Kidney (tissue), 14 donors: ENCODE measurements around the gene EIF5A. TPM values are rescaled to one million over a fixed set of nuclear protein-coding genes. Genes with fewer than 3 reads are reported as not detected.
"Not testable (repeated sequence)": the region's sequence is repeated elsewhere in the genome, so short reads cannot be mapped to it uniquely, and the experiment has no call there.

Experiments
- DNase-seq, 5 donors: peaks; one replicate each; pipeline ENCODE4 v3.0.0-alpha.2; 2013 to 2020
- FAIRE-seq: peaks from 2 replicates; lab custom pipeline; 2012; peaks lifted over from hg19 to GRCh38; lab: Jason Lieb, UNC
- H3K27ac ChIP-seq, 2 donors: one replicate each; pipeline ENCODE4 v1.7.0; 2013; ENCODE audit warnings: low read depth in 2 of 2, low read length in 2 of 2, inconsistent platforms in 1 of 2
- H3K27me3 ChIP-seq: one replicate; pipeline ENCODE4 v1.7.1; 2013; ENCODE audit warnings: low read length, inconsistent platforms; ENCODE audit not compliant: control insufficient read depth, insufficient read depth
- H3K36me3 ChIP-seq, 3 donors: one replicate each; pipeline versions ENCODE4 v1.7.0 to v1.7.1; 2013; ENCODE audit warnings: low read length in 3 of 3, control low read depth in 1 of 3, inconsistent platforms in 1 of 3; ENCODE audit not compliant: insufficient read depth in 3 of 3, control insufficient read depth in 2 of 3
- H3K4me1 ChIP-seq, 3 donors: one replicate each; pipeline versions ENCODE4 v1.7.0 to v1.7.1; 2013; ENCODE audit warnings: low read length in 3 of 3, inconsistent platforms in 1 of 3, low read depth in 1 of 3; ENCODE audit not compliant: control insufficient read depth in 2 of 3, insufficient read depth in 2 of 3
- H3K4me3 ChIP-seq, 3 donors: one replicate each; pipeline versions ENCODE4 v1.7.0 to v1.8.1; 2013; ENCODE audit warnings: low read length in 3 of 3, control low read depth in 1 of 3, inconsistent platforms in 1 of 3
- H3K9ac ChIP-seq, 3 donors: one replicate each; pipeline versions ENCODE4 v1.7.0 to v1.7.1; 2013; ENCODE audit warnings: low read length in 3 of 3, control low read depth in 1 of 3, inconsistent platforms in 1 of 3
- H3K9me3 ChIP-seq, 3 donors: one replicate each; pipeline versions ENCODE4 v1.7.0 to v1.7.1; 2013; ENCODE audit warnings: low read length in 3 of 3, control low read depth in 1 of 3, inconsistent platforms in 1 of 3; ENCODE audit not compliant: control insufficient read depth in 2 of 3, insufficient read depth in 1 of 3
- intact Hi-C: fragments of 100-400 bp; cut with DNase I; formaldehyde crosslinking; loops from one replicate; pipeline ENCODE4 v1.11.1; 2022
- polyA plus RNA-seq: library from polyadenylated mRNA; stranded (reverse); fragments of 350-450 nt; fragmentation: Illumina TruSeq; extraction: RNeasy Lipid Tissue Mini Kit (QIAGEN cat#74804); gene quantifications from one replicate; pipeline ENCODE4 v1.2.3, GENCODE V29; 2014; ENCODE audit warnings: low read depth, low replicate concordance; ENCODE audit not compliant: insufficient read depth
- total RNA-seq: library from RNA; stranded (reverse); fragmentation: NEBNext Ultra II Directional; extraction: Animal tissue kit (Norgen Biotek cat#: 25700); gene quantifications from one replicate; pipeline ENCODE4 v1.2.1, GENCODE V29; 2021
- TF ChIP-seq, protein P1 (sequence below): IDR thresholded peaks from 3 replicates; pipeline ENCODE4 v1.5.1; 2012; ENCODE audit warnings: mild to moderate bottlenecking, moderate library complexity, borderline replicate concordance; ENCODE audit not compliant: insufficient read depth; ENCODE audit errors: extremely low read depth
- donor health status: control.
- donor health status: control.
- donor health status: control.
- donor health status: control.
- donor health status: control.
- donor health status: DM: yes; HTN: yes; CAD: no.
- donor health status: Normal renal cell carcinoma (clear cell type).

The EIF5A gene
- total and polyA plus RNA-seq, 2 donors from 2014 or later, result 306 to 434 TPM

DNA sequence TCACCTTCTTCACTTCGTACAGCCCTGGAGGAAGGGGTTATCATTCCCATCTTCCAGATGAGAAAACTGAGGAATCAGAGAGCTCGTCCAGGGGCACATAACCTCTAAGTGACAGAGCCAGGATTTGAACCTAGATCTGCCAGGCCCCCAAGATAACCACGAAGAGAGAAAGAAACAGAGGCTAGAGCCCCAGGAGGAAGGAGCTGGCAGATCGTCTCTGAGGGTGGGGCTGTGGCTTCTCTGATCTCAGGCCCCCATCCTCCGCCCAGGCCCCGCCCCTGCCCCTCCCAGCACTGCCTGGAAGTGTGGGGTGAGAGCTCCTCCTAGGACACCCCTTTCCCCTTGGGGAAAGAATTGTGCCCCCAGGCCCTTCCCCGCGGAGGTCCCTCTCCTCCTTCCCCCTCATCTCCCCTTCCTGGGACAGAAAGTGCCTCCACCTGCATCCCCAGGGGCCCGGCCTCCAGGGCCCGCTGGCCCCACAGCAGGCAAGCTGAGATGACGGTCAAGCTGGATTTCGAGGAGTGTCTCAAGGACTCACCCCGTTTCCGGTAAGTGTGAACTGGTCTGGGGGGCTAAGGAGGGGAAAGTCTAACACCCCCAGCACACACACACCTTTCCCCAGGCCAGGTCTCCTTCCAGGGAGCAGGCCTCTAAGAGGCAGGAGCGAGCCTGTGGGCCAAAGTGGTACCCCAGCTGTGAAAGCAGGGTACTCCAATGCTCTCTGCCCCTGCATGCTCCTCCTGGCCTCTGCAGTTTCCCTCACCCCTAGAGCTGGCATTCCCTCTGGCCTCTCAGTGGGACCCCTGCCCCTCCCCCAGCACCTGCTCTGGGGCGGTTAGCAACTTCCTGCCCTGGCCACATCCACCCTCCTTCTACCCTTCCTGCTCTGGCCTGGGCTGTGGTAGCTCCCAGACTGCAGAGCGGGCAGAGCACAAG, 29.1 kb downstream of the EIF5A start, which contains the start of gene ACAP1:
Gene ACAP1, plus strand, starts transcription at position 290 of the 936 bp plus-strand sequence. Its CDS starts 206 bp downstream, at position 496.
- H3K27ac ChIP-seq, result no peak within 1 kb of the TSS
- FAIRE-seq, result no peak
- intact Hi-C loops, result no loop called here
- H3K9ac ChIP-seq, result no peak within 1 kb of the TSS
- H3K36me3 ChIP-seq, result no peaks in the 10 kb centered on the region
- no peak within 1 kb of the TSS for H3K4me3 ChIP-seq
- no peaks in the 10 kb centered on the region for H3K9me3 ChIP-seq
- TF ChIP-seq, protein P1, sequence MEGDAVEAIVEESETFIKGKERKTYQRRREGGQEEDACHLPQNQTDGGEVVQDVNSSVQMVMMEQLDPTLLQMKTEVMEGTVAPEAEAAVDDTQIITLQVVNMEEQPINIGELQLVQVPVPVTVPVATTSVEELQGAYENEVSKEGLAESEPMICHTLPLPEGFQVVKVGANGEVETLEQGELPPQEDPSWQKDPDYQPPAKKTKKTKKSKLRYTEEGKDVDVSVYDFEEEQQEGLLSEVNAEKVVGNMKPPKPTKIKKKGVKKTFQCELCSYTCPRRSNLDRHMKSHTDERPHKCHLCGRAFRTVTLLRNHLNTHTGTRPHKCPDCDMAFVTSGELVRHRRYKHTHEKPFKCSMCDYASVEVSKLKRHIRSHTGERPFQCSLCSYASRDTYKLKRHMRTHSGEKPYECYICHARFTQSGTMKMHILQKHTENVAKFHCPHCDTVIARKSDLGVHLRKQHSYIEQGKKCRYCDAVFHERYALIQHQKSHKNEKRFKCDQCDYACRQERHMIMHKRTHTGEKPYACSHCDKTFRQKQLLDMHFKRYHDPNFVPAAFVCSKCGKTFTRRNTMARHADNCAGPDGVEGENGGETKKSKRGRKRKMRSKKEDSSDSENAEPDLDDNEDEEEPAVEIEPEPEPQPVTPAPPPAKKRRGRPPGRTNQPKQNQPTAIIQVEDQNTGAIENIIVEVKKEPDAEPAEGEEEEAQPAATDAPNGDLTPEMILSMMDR, result no peak
- DNase-seq, result peak in 1 of 5 donors; percentile 81
- H3K4me1 ChIP-seq, result no peaks in the 10 kb centered on the region
- no peaks in the 10 kb centered on the region for H3K27me3 ChIP-seq

DNA sequence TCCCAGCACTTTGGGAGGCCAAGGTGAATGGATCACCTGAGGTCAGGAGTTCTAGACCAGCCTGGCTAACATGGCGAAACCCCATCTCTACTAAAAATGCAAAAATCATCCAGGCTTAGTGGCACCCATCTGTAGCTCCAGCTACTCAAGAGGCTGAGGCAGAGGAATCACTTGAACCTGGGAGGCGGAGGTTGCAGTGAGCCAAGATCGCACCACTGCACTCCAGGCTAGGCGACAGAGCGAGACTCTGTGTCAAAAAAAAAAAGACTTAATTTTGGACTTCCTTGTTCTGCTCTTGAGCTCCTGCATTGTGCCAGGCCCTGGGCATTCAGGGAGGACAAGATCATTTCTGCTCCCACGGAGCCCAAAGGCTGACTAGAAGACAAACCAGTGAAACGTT, 30.2 kb downstream of the EIF5A start:
- H3K4me1 ChIP-seq, H3K4me3 ChIP-seq, H3K27me3 ChIP-seq, H3K9me3 ChIP-seq, intact Hi-C loops, DNase-seq, H3K36me3 ChIP-seq, H3K27ac ChIP-seq, H3K9ac ChIP-seq, FAIRE-seq: not testable (repeated sequence)

DNA sequence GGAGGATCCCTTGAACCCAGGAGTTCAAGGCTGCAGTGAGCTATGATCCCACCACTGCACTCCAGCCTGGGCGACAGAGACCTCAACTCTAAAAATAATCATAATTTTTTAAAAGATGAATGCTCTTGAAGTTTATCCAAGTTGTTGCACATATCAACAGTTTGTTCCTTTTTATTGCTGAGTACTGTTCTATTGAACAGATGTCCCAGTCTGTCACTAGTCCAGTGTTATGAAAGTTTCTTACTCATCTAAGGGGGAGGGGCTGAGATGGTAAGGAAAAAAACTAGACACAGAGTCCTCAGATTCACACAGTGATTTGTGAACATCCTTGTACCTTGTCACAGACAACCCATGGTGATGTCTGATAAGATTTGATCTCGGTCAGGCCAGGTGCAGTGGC, 32.8 kb downstream of the EIF5A start:
- Histone ChIP-seq H3K27me3 (no peaks in the 10 kb centered on the region), H3K9ac (no peak overlapping the region), H3K4me1 (no peaks in the 10 kb centered on the region), H3K27ac (no peak overlapping the region), H3K4me3 (no peak overlapping the region), H3K9me3 (no peaks in the 10 kb centered on the region), H3K36me3 (no peaks in the 10 kb centered on the region)
- TF ChIP-seq, protein P1, result no peak
- intact Hi-C loops, result no loop called here
- DNase-seq, result no peak
- no peak for FAIRE-seq

DNA sequence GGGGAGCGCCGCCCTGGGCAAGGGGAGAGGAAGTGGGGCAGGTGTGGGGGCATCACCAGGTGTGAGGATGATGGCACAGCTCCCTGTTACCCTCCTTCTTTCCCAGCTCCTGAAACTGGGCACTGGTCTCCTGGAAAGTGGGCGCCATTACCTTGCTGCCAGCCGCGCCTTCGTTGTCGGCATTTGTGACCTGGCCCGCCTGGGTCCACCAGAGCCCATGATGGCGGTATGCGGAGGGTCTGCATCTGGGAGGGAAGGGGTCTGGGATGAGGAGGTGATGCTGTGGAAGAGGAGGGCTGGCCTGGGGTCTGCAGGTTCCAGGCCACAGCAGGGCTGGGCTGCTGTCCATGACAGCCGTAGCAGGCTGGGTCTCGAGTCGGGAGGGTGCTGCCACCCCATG, 34.4 kb downstream of the EIF5A start:
- H3K4me3 ChIP-seq, result no peak overlapping the region
- no peak overlapping the region for H3K27ac ChIP-seq
- H3K9me3 ChIP-seq, result no peaks in the 10 kb centered on the region
- no peak overlapping the region for H3K9ac ChIP-seq
- no peaks in the 10 kb centered on the region for H3K4me1 ChIP-seq
- no peak for DNase-seq
- intact Hi-C loops, result no loop called here
- no peaks in the 10 kb centered on the region for H3K36me3 ChIP-seq
- H3K27me3 ChIP-seq, result no peaks in the 10 kb centered on the region
- no peak for FAIRE-seq
- TF ChIP-seq, protein P1, result no peak
